Vagina (tissue), 2 donors: ENCODE results near the gene MORN3. TPM values are rescaled to one million over a fixed set of nuclear protein-coding genes. Genes with fewer than 3 reads are reported as not detected.
"Not testable (repeated sequence)": the region's sequence is repeated elsewhere in the genome, so short reads cannot be mapped to it uniquely, and the experiment has no call there.

Experiments
- DNase-seq, 2 donors: peaks; one replicate each; pipeline ENCODE4 v3.0.0-alpha.2; 2017; ENCODE audit errors: extremely low spot score in 2 of 2
- H3K27ac ChIP-seq: fragments of 200-600 bp; sonication (generic); one replicate; pipeline ENCODE4 v1.5.1; 2019
- H3K27me3 ChIP-seq: fragments of 200-600 bp; sonication (generic); one replicate; pipeline ENCODE4 v1.5.1; 2019
- H3K36me3 ChIP-seq, 2 donors: fragments of 200-600 bp; sonication (generic); one replicate each; pipeline ENCODE4 v1.5.1; 2017 to 2019
- H3K4me1 ChIP-seq: fragments of 200-600 bp; sonication (generic); one replicate; pipeline ENCODE4 v1.5.1; 2019
- H3K4me3 ChIP-seq, 2 donors: fragments of 200-600 bp; sonication (generic); 1 replicate in 1 of 2; 2 replicates in 1 of 2; pipeline ENCODE4 v1.5.1; 2016 to 2019
- H3K9me3 ChIP-seq: fragments of 200-600 bp; sonication (generic); one replicate; pipeline ENCODE4 v1.5.1; 2019
- CTCF ChIP-seq, 3 experiments: fragments of 450-650 bp in 2 of 3; fragments of 200-600 bp in 1 of 3; sonication (generic) in 1 of 3; IDR thresholded peaks; one replicate each; pipeline ENCODE4 v1.5.1; 2017 to 2019; ENCODE audit warnings: antibody characterized with exemption in 3 of 3, mild to moderate bottlenecking in 2 of 3, moderate library complexity in 2 of 3
- POLR2A ChIP-seq, 2 donors: fragments of 450-650 bp; IDR thresholded peaks; one replicate each; pipeline ENCODE4 v1.6.1; 2017; ENCODE audit warnings: antibody characterized with exemption in 2 of 2, mild to moderate bottlenecking in 2 of 2, moderate library complexity in 2 of 2
- POLR2AphosphoS5 ChIP-seq, 2 donors: sonication (generic); formaldehyde crosslinking; IDR thresholded peaks; one replicate each; pipeline ENCODE4 v1.9.0; 2017; ENCODE audit warnings: antibody characterized with exemption in 2 of 2, mild to moderate bottlenecking in 2 of 2, low read depth in 1 of 2; ENCODE audit not compliant: insufficient read depth in 1 of 2
- intact Hi-C: fragments of 100-400 bp; cut with DNase I; formaldehyde crosslinking; loops from one replicate; pipeline ENCODE4 v1.15.1; 2023
- total RNA-seq: library from RNA; depleted of rRNA; stranded (reverse); fragments of >200 nt; gene quantifications from one replicate; pipeline ENCODE4 v1.2.3, GENCODE V29; 2016

The MORN3 gene
- total RNA-seq, 1 donor from 2014 or later = not detected

GRCh38 chr12:121637231-121637914, 32.1 kb downstream of the MORN3 start:
- no peak for DNase-seq
- Histone ChIP-seq H3K27me3 (no peaks in the 10 kb centered on the region), H3K4me1 (peaks cover under 1% of the 10 kb centered on the region), H3K9me3 (no peaks in the 10 kb centered on the region), H3K27ac (no peak overlapping the region), H3K36me3 (peaks cover 0 to 14% of the 10 kb centered on the region in 2 donors), H3K4me3 (no peak overlapping the region)
- intact Hi-C loops = no loop called here
- no peak for TF ChIP-seq CTCF (IDR thresholded peaks at IDR 0.05)
- TF ChIP-seq POLR2AphosphoS5 (IDR thresholded peaks at IDR 0.05; ENCODE audit: insufficient read depth in 1 of 2, low read depth in 1 of 2) = no peak
- no peak for TF ChIP-seq POLR2A (IDR thresholded peaks at IDR 0.05)

GRCh38 chr12:121634836-121635235, 34.6 kb downstream of the MORN3 start:
- H3K36me3 ChIP-seq = no peaks in the 10 kb centered on the region
- no peaks in the 10 kb centered on the region for H3K27me3 ChIP-seq
- no peak for DNase-seq
- H3K4me1 ChIP-seq = peaks cover 21% of the 10 kb centered on the region
- no peak overlapping the region for H3K27ac ChIP-seq
- no peak for TF ChIP-seq POLR2AphosphoS5 (IDR thresholded peaks at IDR 0.05; ENCODE audit: insufficient read depth in 1 of 2, low read depth in 1 of 2)
- no peak for TF ChIP-seq CTCF (IDR thresholded peaks at IDR 0.05)
- TF ChIP-seq POLR2A (IDR thresholded peaks at IDR 0.05) = no peak
- no peaks in the 10 kb centered on the region for H3K9me3 ChIP-seq
- intact Hi-C loops = no loop called here
- H3K4me3 ChIP-seq = no peak overlapping the region

GRCh38 chr12:121633833-121634196, 35.6 kb downstream of the MORN3 start:
- H3K4me3 ChIP-seq, H3K36me3 ChIP-seq, H3K27me3 ChIP-seq, H3K9me3 ChIP-seq, intact Hi-C loops, DNase-seq, H3K27ac ChIP-seq: not testable (repeated sequence)
- H3K4me1 ChIP-seq = peaks cover 29% of the 10 kb centered on the region

- no peak overlapping the region for H3K27ac ChIP-seq
Measured at GRCh38 chr12:121632069-121632970, 37.1 kb downstream of the MORN3 start.

More at GRCh38 chr12:121632069-121632970, 37.1 kb downstream of the MORN3 start:
- intact Hi-C loops = no loop called here
- Histone ChIP-seq H3K9me3 (no peaks in the 10 kb centered on the region), H3K4me1 (peaks cover 43% of the 10 kb centered on the region), H3K36me3 (no peaks in the 10 kb centered on the region), H3K27me3 (no peaks in the 10 kb centered on the region), H3K4me3 (no peak overlapping the region)
- no peak for DNase-seq
- TF ChIP-seq CTCF (IDR thresholded peaks at IDR 0.05) = no peak
- no peak for TF ChIP-seq POLR2A (IDR thresholded peaks at IDR 0.05)
- TF ChIP-seq POLR2AphosphoS5 (IDR thresholded peaks at IDR 0.05; ENCODE audit: insufficient read depth in 1 of 2, low read depth in 1 of 2) = no peak
